C4-2B (cell line): ENCODE measurements around the gene SYVN1.

Source experiments
- H3K27ac ChIP-seq: fragments of 450-650 bp; 2 replicates; pipeline ENCODE4 v1.5.1; 2017
- CTCF ChIP-seq: fragments of 450-650 bp; conservative IDR thresholded peaks from 2 replicates; pipeline ENCODE4 v1.5.1; 2017; ENCODE audit warnings: mild to moderate bottlenecking
- ZFX ChIP-seq: fragments of 450-650 bp; IDR thresholded peaks from 2 replicates; pipeline ENCODE4 v1.6.1; 2017

Gene SYVN1

DNA sequence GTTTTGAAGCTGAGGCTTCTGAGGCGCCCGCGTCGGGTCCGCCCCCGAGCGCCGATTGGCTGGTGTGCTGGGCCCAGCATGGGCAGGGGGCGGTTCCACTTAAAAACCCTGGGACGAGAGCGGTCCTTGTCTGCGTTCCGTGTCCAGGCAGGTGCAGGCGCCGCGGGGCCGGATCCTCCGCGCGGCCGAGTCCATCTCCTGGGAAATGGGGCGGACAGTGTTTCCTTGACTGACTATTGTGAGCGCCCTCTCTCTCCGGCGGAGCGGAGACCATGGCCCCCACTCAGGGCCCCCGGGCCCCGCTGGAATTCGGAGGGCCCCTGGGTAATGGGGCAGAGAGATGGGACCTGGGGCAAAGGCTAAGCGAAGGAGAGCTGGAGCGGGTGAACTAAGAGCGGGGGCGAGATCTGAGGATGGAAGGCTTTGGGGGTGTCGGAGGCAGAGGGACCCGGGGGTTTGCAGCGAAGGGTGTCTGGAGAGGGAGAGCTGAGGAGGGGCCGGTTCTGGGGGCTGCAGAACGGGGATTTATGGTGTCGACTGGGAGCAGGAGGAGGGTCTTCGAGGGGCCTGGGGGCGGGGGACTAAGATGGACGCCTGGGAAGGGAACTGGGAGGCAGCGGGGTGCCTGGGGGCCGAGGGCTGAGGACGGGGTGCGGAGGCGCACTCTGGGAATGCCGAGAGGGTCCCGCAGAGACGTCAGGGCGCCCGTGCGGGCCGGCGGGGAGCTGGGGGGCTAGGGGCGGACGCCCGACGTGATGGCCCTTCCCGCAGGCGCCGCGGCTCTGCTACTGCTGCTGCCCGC, 22.4 kb downstream of the SYVN1 start, which contains the start of gene TM7SF2:
Gene TM7SF2, plus strand, starts transcription at position 129 of the 802 bp plus-strand sequence. Its CDS starts 144 bp downstream, at position 273.
- TF ChIP-seq CTCF (0 out of 2 replicates have a peak, but pooled peaks have one; percentile 46), ZFX (no peak)
- H3K27ac ChIP-seq, result peak within 1 kb of the TSS; percentile 96

- peak overlapping the region; percentile 96; the same call in 1 of the 2 replicates for H3K27ac ChIP-seq
- TF ChIP-seq ZFX (no peak), CTCF (no peak)
Measured at GRCh38 chr11:65111159-65111743, 23.1 kb downstream of the SYVN1 start.

- peak overlapping the region; percentile 96 for H3K27ac ChIP-seq
- TF ChIP-seq ZFX, result no peak
- TF ChIP-seq CTCF, result peak; percentile 97
Measured at GRCh38 chr11:65110354-65110861, 23.9 kb downstream of the SYVN1 start.

GRCh38 chr11:65109231-65110198, 24.8 kb downstream of the SYVN1 start:
- TF ChIP-seq CTCF (no peak), ZFX (no peak)

DNA sequence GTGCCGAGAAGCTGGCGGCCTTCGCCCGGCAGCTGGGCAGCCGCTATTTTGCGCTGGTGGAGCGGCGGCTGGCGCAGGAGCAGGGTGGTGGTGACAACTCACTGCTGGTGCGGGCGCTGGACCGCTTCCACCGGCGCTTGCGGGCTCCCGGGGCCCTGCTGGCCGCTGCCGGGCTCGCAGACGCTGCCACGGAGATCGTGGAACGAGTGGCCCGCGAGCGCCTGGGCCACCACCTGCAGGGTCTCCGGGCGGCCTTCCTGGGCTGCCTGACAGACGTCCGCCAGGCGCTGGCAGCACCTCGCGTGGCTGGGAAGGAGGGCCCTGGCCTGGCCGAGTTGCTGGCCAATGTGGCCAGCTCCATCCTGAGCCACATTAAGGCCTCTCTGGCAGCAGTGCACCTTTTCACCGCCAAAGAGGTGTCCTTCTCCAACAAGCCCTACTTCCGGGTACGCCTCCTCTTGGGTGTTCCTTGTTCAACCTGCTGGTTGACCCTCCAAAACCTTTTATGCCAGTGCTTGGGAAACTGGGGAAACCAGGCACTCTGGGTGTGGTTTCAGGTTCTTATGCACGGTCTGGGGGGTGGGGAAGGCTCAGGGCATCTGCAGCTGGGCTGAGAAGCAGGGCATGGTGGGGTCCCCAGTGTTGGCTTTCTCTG, 25.7 kb downstream of the SYVN1 start:
- peak; percentile 96 for TF ChIP-seq ZFX
- TF ChIP-seq CTCF, result no peak; the same call in 1 of the 2 replicates
- H3K27ac ChIP-seq, result peak overlapping the region; percentile 96

More at GRCh38 chr11:65109231-65110198, 24.8 kb downstream of the SYVN1 start:
- peak overlapping the region; percentile 96 for H3K27ac ChIP-seq

DNA sequence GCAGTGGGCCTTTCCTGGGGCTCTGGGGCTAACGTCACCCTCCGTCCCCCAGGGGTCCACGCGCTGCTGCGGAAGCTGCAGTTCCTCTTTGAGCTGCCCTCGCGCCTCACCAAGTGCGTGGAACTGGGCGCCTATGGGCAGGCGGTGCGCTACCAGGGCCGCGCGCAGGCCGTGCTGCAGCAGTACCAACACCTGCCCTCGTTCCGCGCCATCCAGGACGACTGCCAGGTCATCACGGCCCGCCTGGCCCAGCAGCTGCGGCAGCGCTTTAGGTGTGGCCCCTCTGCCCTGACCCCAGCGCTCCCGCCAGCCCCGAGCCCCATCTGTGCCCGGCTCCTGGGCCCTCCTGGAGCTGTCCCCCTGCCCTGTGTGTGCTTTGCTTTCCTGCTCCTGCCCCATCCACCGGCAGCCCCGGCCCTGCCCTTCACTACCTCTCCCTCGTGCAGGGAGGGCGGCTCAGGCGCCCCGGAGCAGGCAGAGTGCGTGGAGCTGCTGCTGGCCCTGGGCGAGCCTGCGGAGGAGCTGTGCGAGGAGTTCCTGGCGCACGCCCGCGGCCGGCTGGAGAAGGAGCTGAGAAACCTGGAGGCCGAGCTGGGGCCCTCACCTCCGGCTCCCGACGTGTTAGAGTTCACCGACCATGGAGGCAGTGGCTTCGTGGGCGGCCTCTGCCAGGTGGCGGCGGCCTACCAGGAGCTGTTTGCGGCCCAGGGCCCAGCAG, 26.4 kb downstream of the SYVN1 start:
- peak overlapping the region; percentile 96 for H3K27ac ChIP-seq
- no peak for TF ChIP-seq ZFX
- TF ChIP-seq CTCF, result no peak
